Heart left ventricle (tissue), 13 donors: ENCODE data around the gene ZNF503.

Experiments
- CTCF ChIP-seq, 12 donors: fragments of 200-600 bp; sonication (generic) in 4 of 12; IDR thresholded peaks; one replicate each; pipeline versions ENCODE4 v1.5.0 to v1.8.0; 2018 to 2022; ENCODE audit warnings: antibody characterized with exemption in 12 of 12, mild to moderate bottlenecking in 5 of 12
- POLR2A ChIP-seq, 2 donors: fragments of 450-650 bp; IDR thresholded peaks; one replicate each; pipeline ENCODE4 v1.6.1; 2017; ENCODE audit warnings: antibody characterized with exemption in 2 of 2, mild to moderate bottlenecking in 2 of 2, moderate library complexity in 2 of 2
- donor health status: ischemic (EF 13 %, LVEDD 7.1; RV severe dilation, severe dysfunction).
- donor health status: DM: no; HTN: yes; CAD: no.
- donor health status: DM: no; HTN: no; CAD: no.
- donor health status: ischemic (EF 25% LVEDD 6.9; RV normal size, moderate dysfunction).
- donor health status: ischemic (EF 25% LVEDD 5.7; RV mildly dilated, moderate dysfunction).
- donor health status: ischemic (EF 35%, LVEDD 5.7; RV mildly dilated, moderate dysfunction).
- donor health status: nonischemic (EF 11% LVEDD 7.7; RV severe dilation, severe dysfunction).
- donor health status: DM: yes; HTN: yes; CAD: no.
- donor health status: PGD.
- donor health status: ischemic (EF 29% LVEDD 5.4; RV normal size, mild dysfunction).
- donor health status: nonischemic (EF 23%, LVEDD 6.1; RV moderate dilation, normal function).

GRCh38 chr10:75435291-75435690 lies 33.7 kb upstream of the ZNF503 start:
- no peak for TF ChIP-seq CTCF (IDR thresholded peaks at IDR 0.05)
- TF ChIP-seq POLR2A (IDR thresholded peaks at IDR 0.05): no peak
